Left ventricle myocardium superior (tissue), 1 donor: Measurements from ENCODE around the gene LLCFC1. TPM values are rescaled to one million over a fixed set of nuclear protein-coding genes. Genes with fewer than 3 reads are reported as not detected.

ENCODE experiments used
- ATAC-seq: fragments of 200-7000 bp; cut with Tn5 transposase; one replicate; pipeline ENCODE4 v1.9.1; 2020; ENCODE audit warnings: mild to moderate bottlenecking, moderate library complexity
- DNase-seq: peaks from one replicate; pipeline ENCODE4 v3.0.0-alpha.2; 2020
- intact Hi-C: fragments of 100-400 bp; cut with micrococcal nuclease; formaldehyde crosslinking; loops from one replicate; pipeline ENCODE4 v1.11.0; 2022
- total RNA-seq: library from RNA; stranded (reverse); fragmentation: NEBNext Ultra II Directional; extraction: Animal tissue kit (Norgen Biotek cat#: 25700); gene quantifications from one replicate; pipeline ENCODE4 v1.2.1, GENCODE V29; 2021
- donor health status: DM: no; HTN: yes; CAD: no; lungs with severe emphysema.

LLCFC1 gene
- total RNA-seq, 1 donor from 2014 or later: not detected

DNA sequence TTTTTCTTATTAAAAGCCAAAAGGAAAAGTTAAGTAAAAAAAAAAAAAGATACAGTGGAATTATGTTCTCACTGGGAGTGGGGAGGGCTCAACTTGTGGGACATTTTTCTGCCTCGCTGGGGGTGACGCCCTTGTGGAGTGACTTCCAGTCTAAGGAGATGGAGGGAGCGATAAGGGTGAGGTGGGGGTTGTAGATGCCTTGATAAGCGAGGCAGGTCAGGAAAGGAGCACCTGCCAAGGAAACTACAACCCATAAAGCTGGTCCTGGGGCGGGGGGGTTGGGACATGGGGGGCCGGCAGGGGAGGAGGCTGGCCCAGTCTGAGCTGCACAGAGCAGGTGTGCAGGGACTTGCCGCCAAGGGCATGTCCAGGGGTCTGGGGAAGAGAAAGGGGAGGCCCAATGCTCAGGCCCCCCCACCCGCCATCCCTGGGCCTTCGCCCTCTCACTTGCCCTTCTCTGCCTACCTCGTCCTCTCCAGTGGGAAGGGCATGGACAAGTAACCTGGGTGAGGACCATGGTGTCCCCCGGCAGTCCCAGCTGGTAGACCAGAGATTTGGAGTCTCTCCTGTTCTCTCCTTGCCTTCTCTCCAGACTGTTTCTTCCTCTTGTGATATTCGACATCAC is 3.2 kb upstream of the LLCFC1 start:
- ATAC-seq (no peak), DNase-seq (no peak)
- intact Hi-C loops: no loop called here

DNA sequence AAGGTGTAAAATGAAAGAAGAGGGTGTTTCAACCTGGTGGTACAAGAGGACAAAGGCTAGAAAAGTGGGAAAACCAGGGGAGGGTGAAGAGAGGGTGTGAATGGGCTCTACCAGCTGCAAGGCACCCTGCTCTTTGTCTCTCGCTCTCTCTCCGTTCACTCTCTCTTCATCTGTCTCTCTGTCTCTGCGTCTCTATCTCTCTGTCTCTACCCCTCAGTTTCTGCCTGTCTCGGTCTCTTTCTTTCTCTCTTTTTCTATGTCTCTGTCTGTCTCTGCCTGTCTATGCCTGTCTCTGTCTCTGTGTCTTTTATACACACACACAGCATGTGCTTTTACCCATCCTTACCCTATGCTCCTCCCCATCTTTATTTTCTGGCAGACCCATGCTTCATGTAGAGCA is 673 bp upstream of the LLCFC1 start:
- DNase-seq (no peak), ATAC-seq (no peak)
- intact Hi-C loops: no loop called here

GRCh38 chr7:142940966-142941535 is 1.8 kb downstream of the LLCFC1 start:
- intact Hi-C loops: no loop called here
- ATAC-seq: no peak

DNA sequence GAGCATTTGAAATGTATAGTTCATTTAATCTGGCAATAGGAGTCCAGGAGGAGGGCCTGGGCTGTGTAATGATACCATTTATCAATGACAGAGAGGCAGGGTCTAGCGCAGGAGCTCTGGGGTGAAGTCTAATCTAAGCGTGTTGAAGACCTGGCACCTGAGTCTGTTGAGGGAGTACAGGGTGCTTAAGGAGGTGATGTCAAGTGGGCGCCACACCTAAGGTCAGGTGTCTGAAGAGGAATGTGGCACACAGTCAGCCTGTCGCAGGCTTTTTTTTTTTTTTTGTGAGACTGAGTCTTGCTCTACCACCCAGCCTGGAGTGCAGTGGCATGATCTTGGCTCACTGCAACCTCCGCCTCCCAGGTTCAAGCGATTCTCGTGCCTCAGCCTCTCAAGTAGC is 2.3 kb downstream of the LLCFC1 start:
- ATAC-seq (no peak), DNase-seq (no peak)
- intact Hi-C loops: no loop called here

More at GRCh38 chr7:142940966-142941535, 1.8 kb downstream of the LLCFC1 start:
- no peak for DNase-seq

GRCh38 chr7:142942746-142943145 is 3.5 kb downstream of the LLCFC1 start:
- intact Hi-C loops: no loop called here
- DNase-seq (no peak), ATAC-seq (no peak)

- intact Hi-C loops: no loop called here
- no peak for ATAC-seq
- DNase-seq: no peak
Measured at GRCh38 chr7:142943706-142944268, 4.5 kb downstream of the LLCFC1 start.

GRCh38 chr7:142945001-142945400 is 5.7 kb downstream of the LLCFC1 start:
- intact Hi-C loops: no loop called here
- DNase-seq (no peak), ATAC-seq (no peak)

GRCh38 chr7:142948603-142949002 is 9.3 kb downstream of the LLCFC1 start:
- DNase-seq: no peak
- intact Hi-C loops: no loop called here
- ATAC-seq: no peak

- ATAC-seq (no peak), DNase-seq (no peak)
- intact Hi-C loops: no loop called here
Measured at GRCh38 chr7:142950235-142950634, 11.0 kb downstream of the LLCFC1 start.

GRCh38 chr7:142954680-142955268 is 15.5 kb downstream of the LLCFC1 start:
- intact Hi-C loops: no loop called here
- ATAC-seq: no peak
- no peak for DNase-seq

DNA sequence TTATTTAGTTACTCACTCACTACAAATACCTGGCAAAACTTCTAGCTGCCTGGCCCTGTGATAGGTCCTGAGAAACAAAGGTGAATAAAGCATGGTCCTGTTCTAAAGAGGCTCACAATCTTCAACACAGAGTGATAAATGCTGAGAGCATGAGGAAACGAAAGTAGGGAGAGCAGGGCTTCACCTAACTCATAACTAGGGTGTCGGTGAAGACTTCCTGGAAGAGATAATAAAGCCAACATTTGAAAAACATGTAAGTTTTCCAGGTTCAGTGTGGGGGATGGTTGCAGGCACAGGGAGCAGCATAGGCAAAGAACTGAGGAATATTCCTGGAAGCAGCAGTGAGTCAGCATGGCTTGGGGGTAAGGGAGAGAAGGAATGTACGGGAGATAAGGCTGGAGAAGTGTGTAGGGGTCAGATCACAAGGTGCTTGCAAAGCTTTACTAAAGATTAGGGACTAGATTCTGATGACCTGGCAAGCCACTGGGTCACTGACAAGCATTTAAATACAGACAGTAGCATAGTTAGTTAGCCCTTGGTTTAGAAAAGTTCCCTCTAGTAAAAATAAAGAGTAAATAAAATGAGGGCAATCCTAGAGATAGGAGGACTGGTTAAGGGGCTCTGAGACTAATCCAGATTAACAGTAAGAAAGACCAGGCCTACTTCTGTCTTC is 17.8 kb downstream of the LLCFC1 start:
- ATAC-seq: peak; percentile 38
- DNase-seq: no peak
- intact Hi-C loops: no loop called here

- no peak for DNase-seq
- intact Hi-C loops: no loop called here
- no peak for ATAC-seq
Measured at GRCh38 chr7:142957723-142958122, 18.4 kb downstream of the LLCFC1 start.

- ATAC-seq (no peak), DNase-seq (no peak)
- intact Hi-C loops: no loop called here
Measured at GRCh38 chr7:142959202-142959601, 19.9 kb downstream of the LLCFC1 start.

DNA sequence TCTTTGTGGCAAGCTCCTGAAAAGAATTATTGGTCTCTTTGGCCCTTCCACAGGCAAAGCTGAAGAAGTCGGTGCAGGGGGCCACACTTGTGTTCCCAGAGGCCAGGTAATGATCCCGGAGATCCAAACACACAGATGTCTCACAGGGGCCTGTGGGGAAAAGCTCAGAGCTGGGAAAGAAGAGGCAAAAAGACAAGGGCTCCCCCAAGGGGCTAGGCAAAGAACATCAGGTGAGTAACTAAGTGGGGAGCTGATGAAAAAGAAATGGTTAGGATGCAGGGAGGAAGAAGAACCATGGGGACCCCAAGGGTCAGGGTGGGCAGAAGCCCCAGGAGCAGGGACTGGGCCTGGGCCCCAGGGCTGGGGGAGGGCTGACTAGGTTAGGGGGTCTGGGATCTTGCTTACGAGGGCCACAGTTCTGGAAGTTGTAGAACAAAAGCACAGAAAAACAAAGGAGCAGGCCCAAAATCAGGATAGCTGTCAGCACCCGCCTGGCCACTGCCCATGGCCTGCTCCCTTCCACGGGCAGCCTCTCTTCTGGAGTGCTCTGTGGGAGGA is 21.8 kb downstream of the LLCFC1 start:
- ATAC-seq (no peak), DNase-seq (no peak)
- intact Hi-C loops: no loop called here

DNA sequence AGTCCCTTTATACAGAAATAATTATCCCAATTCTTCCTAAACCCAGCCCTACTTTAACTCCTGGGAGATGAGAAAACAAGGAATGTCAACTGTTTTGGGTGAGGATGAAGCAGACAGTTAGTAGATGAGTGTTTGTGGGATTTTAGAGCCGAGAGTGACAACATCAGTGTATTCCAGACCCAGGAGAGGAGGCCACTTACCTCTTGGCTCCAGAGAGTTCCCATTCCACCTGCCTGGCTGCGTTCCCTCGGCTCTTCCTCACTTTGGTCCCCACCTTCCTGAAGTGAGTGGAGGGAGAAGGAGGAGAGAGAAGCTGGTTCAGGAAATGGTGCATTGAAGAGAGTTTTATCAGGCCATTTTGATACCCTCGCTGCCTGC is 22.3 kb downstream of the LLCFC1 start:
- intact Hi-C loops: no loop called here
- ATAC-seq (no peak), DNase-seq (no peak)

DNA sequence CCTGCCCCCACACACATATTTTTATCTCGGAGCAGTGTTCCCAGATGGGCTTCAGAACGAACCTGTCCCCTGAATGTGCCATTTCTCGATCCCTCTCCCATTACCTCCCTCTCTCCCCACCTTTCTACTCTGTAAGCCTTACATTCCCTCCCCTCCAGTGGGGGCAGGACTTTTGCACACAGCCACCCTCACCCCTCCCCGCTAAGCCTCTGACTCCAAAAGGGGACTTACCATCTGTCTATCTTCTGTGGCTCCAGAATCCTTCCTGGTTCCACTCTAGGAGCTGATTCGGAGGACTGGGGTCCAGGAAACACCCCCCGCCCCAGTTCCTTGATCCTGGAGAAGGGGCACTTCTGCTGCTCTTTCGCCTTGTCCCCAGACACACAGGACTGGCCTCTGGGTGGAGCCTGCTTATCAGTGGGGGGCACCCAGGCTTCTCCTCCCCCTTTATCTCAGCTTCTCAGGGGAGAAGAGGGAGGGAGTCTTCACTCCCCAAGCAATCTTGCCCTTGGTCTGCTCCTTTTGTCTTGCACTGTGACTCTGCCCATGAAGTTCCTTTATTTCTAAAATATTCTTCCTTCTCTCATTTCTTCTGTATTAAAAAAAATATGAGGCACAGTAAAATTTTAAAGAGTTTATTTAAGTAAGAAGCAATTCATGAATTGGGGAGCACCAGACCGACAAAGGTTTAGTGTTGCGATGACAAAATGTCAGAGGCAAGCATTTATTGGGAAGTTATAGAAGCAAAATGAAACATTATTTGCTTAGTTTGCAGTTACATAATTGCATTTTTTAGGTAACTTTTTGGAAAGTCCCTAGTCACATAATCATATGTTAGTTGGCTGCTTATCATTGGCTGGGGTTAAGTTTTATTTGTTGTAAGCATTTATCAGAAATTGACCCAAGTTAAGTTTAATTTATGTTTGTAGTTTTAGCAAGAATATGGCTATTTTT is 23.0 kb downstream of the LLCFC1 start, which contains the start of gene KEL:
Gene KEL, minus strand, starts transcription at position 391 of the 954 bp plus-strand sequence. Its CDS starts 157 bp downstream, at position 234.
- intact Hi-C loops: no loop called here
- ATAC-seq (no peak), DNase-seq (no peak)

DNA sequence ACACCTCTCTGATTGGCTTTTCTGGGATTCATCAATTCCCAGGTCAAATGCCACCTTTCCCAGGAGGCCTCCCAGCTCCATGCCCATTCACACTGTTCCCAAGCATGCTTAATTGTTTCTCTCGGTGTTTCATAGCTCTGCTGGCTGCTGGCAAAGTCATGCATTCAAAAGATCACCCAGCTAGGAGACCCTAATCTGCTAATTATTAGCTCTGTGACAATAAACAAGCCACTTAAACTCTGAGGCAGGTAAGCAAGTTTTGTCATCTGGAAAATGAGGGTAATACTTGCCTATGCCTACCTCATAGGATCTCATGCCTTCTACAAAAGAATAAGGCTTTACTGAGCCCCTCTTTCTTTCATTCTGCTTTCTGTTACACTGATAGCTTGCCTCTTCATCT is 23.7 kb downstream of the LLCFC1 start:
- intact Hi-C loops: no loop called here

DNA sequence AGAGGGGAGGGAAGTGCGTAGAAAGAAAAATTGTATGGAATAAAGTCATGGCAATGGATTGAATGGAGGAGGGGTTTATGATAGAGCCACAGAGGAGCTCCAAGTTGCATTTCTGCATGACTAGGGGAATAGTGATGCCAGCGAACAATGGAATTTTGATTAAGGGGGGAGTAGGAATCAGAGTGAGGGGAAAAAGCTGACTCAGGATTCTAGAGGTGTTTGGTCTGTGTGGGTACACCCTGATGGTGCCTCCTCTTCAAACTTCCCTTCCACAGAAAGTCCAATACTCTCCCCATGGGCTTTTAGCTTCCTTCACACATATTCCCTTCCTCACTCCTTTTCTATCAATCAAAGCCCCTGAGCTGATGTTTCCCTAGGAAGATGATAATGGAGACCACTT is 24.7 kb downstream of the LLCFC1 start:
- no peak for DNase-seq
- ATAC-seq: no peak
- intact Hi-C loops: no loop called here

More for the DNA sequence above, 23.7 kb downstream of the LLCFC1 start:
- ATAC-seq (no peak), DNase-seq (no peak)
